K562 (cell line): Measurements from ENCODE around the gene SHANK2. TPM values are rescaled to one million over a fixed set of nuclear protein-coding genes. Genes with fewer than 3 reads are reported as not detected.

Source experiments
- ATAC-seq: fragments of 200-7000 bp; cut with Tn5 transposase; 3 replicates; pipeline ENCODE4 v1.9.1; 2020; ENCODE audit warnings: moderate library complexity
- BruUV-seq: library from RNA; stranded (reverse); fragments of 400-500 nt; replicated peaks from 2 replicates; lab custom pipeline; 2021; lab: Mats Ljungman, UMichigan
- CTCF ChIA-PET: fragments of 300-600 bp; formaldehyde crosslinking; extraction: SDS; loops from one replicate; lab custom pipeline; 2021; ENCODE audit warnings: low intra/inter-chr PET ratio; lab: Yijun Ruan, JAX
- POLR2A ChIA-PET: fragments of 300-600, 350-650 bp; sonication (Branson Sonifier 250); formaldehyde crosslinking; extraction: SDS; loops from one replicate; lab custom pipeline; 2021; ENCODE audit warnings: antibody characterized with exemption, inconsistent platforms; lab: Yijun Ruan, JAX
- DNase-seq, 4 experiments: peaks; one replicate each; pipeline versions ENCODE4 v3.0.0 to v3.0.0-alpha.2; 2011 to 2018; ENCODE audit warnings: low spot score in 3 of 4, mixed read lengths in 3 of 4; ENCODE audit errors: extremely low read depth in 1 of 4
- FAIRE-seq: peaks from 2 replicates; lab custom pipeline; 2011; peaks lifted over from hg19 to GRCh38; lab: Jason Lieb, UNC
- H2AFZ ChIP-seq: 2 replicates; pipeline ENCODE4 v1.6.0; 2011; ENCODE audit warnings: low read depth, low read length, control low read depth, inconsistent platforms
- H3K27ac ChIP-seq: fragments of 200-600 bp; 3 replicates; pipeline ENCODE4 v1.8.0; 2011; ENCODE audit warnings: low read depth, mild to moderate bottlenecking, control low read depth, inconsistent platforms, low read length, moderate library complexity, mixed read lengths; ENCODE audit errors: extremely low read depth
- H3K27me3 ChIP-seq, 2 experiments: fragments of 300-600 bp in 1 of 2; 2 replicates in 1 of 2; 3 replicates in 1 of 2; pipeline versions ENCODE4 v1.6.0 to v1.8.0; 2011; ENCODE audit warnings: inconsistent platforms in 2 of 2, low read length in 2 of 2, mild to moderate bottlenecking in 1 of 2, mixed read lengths in 1 of 2, moderate library complexity in 1 of 2; ENCODE audit not compliant: control insufficient read depth in 2 of 2, insufficient read depth in 2 of 2
- H3K36me3 ChIP-seq: fragments of 300-600 bp; 3 replicates; pipeline ENCODE4 v1.8.0; 2011; ENCODE audit warnings: mild to moderate bottlenecking, low read length, inconsistent platforms; ENCODE audit not compliant: control insufficient read depth, insufficient read depth
- H3K4me1 ChIP-seq, 2 experiments: fragments of 200-600 bp in 1 of 2; replicated peaks in 1 of 2; 2 replicates in 1 of 2; 3 replicates in 1 of 2; pipeline versions ENCODE4 v1.5.1 to v1.8.0; 2011; ENCODE audit warnings: inconsistent platforms in 2 of 2, low read length in 2 of 2, mild to moderate bottlenecking in 1 of 2, mixed read lengths in 1 of 2, moderate library complexity in 1 of 2; ENCODE audit not compliant: control insufficient read depth in 2 of 2, insufficient read depth in 2 of 2
- H3K4me2 ChIP-seq: 2 replicates; pipeline ENCODE4 v1.6.1; 2011; ENCODE audit warnings: low read length, control low read depth, inconsistent platforms, mixed read lengths; ENCODE audit not compliant: insufficient read depth
- H3K4me3 ChIP-seq: fragments of 200-600 bp; sonication (generic), shearing (Covaris generic); 2 replicates; pipeline ENCODE4 v1.5.1; 2016; ENCODE audit warnings: control low read depth, inconsistent platforms
- H3K79me2 ChIP-seq: fragments of 200-600 bp; 3 replicates; pipeline ENCODE4 v1.8.0; 2011; ENCODE audit warnings: low read length, inconsistent platforms; ENCODE audit not compliant: control insufficient read depth, insufficient read depth
- H3K9ac ChIP-seq, 2 experiments: 2 replicates each; pipeline versions ENCODE4 v1.6.0 to v1.6.1; 2011; ENCODE audit warnings: low read depth in 2 of 2, low read length in 2 of 2, control low read depth in 1 of 2, inconsistent platforms in 1 of 2, mild to moderate bottlenecking in 1 of 2, mixed read lengths in 1 of 2; ENCODE audit not compliant: insufficient read depth in 1 of 2
- H3K9me1 ChIP-seq: one replicate; pipeline ENCODE4 v1.6.0; 2011; ENCODE audit warnings: inconsistent platforms, mild to moderate bottlenecking, low read length, moderate library complexity; ENCODE audit not compliant: control insufficient read depth, insufficient read depth
- H3K9me3 ChIP-seq: replicated peaks from 2 replicates; pipeline ENCODE4 v1.5.1; 2011; ENCODE audit warnings: low read depth, low read length, inconsistent platforms; ENCODE audit not compliant: control insufficient read depth, insufficient read depth
- H4K20me1 ChIP-seq: replicated peaks from 2 replicates; pipeline ENCODE4 v1.6.1; 2011; ENCODE audit warnings: low read length, inconsistent platforms, mixed read lengths; ENCODE audit not compliant: control insufficient read depth, insufficient read depth
- CHD1 ChIP-seq: fragments of 200-600 bp; sonication (generic); IDR thresholded peaks from one replicate; pipeline ENCODE4 v1.6.1; 2012; ENCODE audit warnings: mild to moderate bottlenecking, moderate library complexity, low read length, inconsistent platforms
- CREB5 ChIP-seq: fragments of 250-450 bp; sonication (Bioruptor Pico); IDR thresholded peaks from 2 replicates; pipeline ENCODE4 v1.5.0; 2020; ENCODE audit warnings: mild to moderate bottlenecking
- CSDE1 ChIP-seq, 2 experiments: fragments of 450-650 bp; IDR thresholded peaks; 2 replicates each; pipeline ENCODE4 v1.6.1; 2016; ENCODE audit warnings: mild to moderate bottlenecking in 1 of 2
- CTBP1 ChIP-seq: fragments of 450-650 bp; IDR thresholded peaks from 2 replicates; pipeline ENCODE4 v1.6.1; 2016; ENCODE audit warnings: borderline replicate concordance
- HDAC2 ChIP-seq: fragments of 450-650 bp; IDR thresholded peaks from 2 replicates; pipeline ENCODE4 v1.6.1; 2016; ENCODE audit warnings: mild to moderate bottlenecking
- HEY1 ChIP-seq: fragments of 250-450 bp; sonication (Bioruptor Pico); IDR thresholded peaks from 2 replicates; pipeline ENCODE4 v1.5.0; 2020; ENCODE audit warnings: mild to moderate bottlenecking, moderate library complexity, borderline replicate concordance
- MTF1 ChIP-seq: fragments of 250-450 bp; sonication (Bioruptor Pico); IDR thresholded peaks from 2 replicates; pipeline ENCODE4 v1.9.0; 2021; ENCODE audit warnings: moderate library complexity, mild to moderate bottlenecking, inconsistent platforms, borderline replicate concordance
- MYC ChIP-seq, 2 experiments: fragments of 250-450 bp in 1 of 2; sonication (Bioruptor Pico) in 1 of 2; IDR thresholded peaks; 2 replicates each; pipeline versions ENCODE4 v1.5.1 to v1.6.1; 2012 to 2021; ENCODE audit warnings: low read depth in 2 of 2, borderline replicate concordance in 1 of 2, improper control_type of control experiment in 1 of 2, low read length in 1 of 2, mild to moderate bottlenecking in 1 of 2, moderate library complexity in 1 of 2
- PKNOX1 ChIP-seq: fragments of 450-650 bp; IDR thresholded peaks from 2 replicates; pipeline ENCODE4 v1.6.1; 2016
- RBM15 ChIP-seq: fragments of 200-400 bp; formaldehyde crosslinking; IDR thresholded peaks from 2 replicates; pipeline ENCODE4 v1.6.1; 2018; ENCODE audit warnings: mild to moderate bottlenecking, low read length, moderate library complexity; ENCODE audit not compliant: insufficient read depth
- SAFB2 ChIP-seq: fragments of 200-400 bp; formaldehyde crosslinking; IDR thresholded peaks from 2 replicates; pipeline ENCODE4 v1.6.1; 2018; ENCODE audit warnings: borderline replicate concordance, low read length, low read depth, moderate library complexity; ENCODE audit not compliant: severe bottlenecking
- SMC3 ChIP-seq: conservative IDR thresholded peaks from 2 replicates; pipeline ENCODE4 v1.6.1; 2011; ENCODE audit warnings: low read depth, low read length, improper control_type of control experiment; ENCODE audit not compliant: insufficient read depth
- SRF ChIP-seq, 2 experiments: fragments of 250-450, 450-650 bp in 1 of 2; sonication (Bioruptor Pico) in 1 of 2; sonication (generic) in 1 of 2; formaldehyde crosslinking; IDR thresholded peaks; 2 replicates each; pipeline versions ENCODE4 v1.5.0 to v1.5.1; 2020 to 2022; ENCODE audit warnings: mild to moderate bottlenecking in 1 of 2, missing genetic modification reagents in 1 of 2
- USF1 ChIP-seq: sonication (generic); formaldehyde crosslinking; IDR thresholded peaks from 2 replicates; pipeline ENCODE4 v1.9.0; 2022; ENCODE audit warnings: mild to moderate bottlenecking, missing genetic modification reagents
- ZFPM2 ChIP-seq: fragments of 250-450 bp; sonication (Bioruptor Pico); IDR thresholded peaks from 2 replicates; pipeline ENCODE4 v1.5.1; 2022; ENCODE audit warnings: mild to moderate bottlenecking
- ZNF146 ChIP-seq: IDR thresholded peaks from one replicate; pipeline ENCODE4 v1.6.1; 2018; ENCODE audit warnings: missing compliant biosample characterization; ENCODE audit not compliant: unreplicated experiment
- ZNF274 ChIP-seq: IDR thresholded peaks from 2 replicates; pipeline ENCODE4 v1.6.1; 2011; ENCODE audit warnings: low read depth, mild to moderate bottlenecking, low read length, moderate library complexity, borderline replicate concordance
- ZNF766 ChIP-seq: fragments of 200-800 bp; sonication (Bioruptor generic); conservative IDR thresholded peaks from 2 replicates; pipeline ENCODE4 v1.6.1; 2016; ENCODE audit warnings: missing genetic modification characterization, missing compliant biosample characterization
- WGBS: fragments of 100-300 bp; shearing (Covaris generic); methylation state at CpG from one replicate; pipeline ENCODE4 v1.1.6; 2016; ENCODE audit warnings: low coverage, mixed read lengths; ENCODE audit not compliant: insufficient coverage; ENCODE audit errors: missing lambda C conversion rate; 5-methylcytosine and 5-hydroxymethylcytosine counted together
- in situ Hi-C: fragments of 300-500 bp; cut with MboI; formaldehyde crosslinking; loops from 4 replicates; pipeline ENCODE4 v1.15.0; 2018; ENCODE audit warnings: inconsistent platforms, mixed read lengths
- intact Hi-C: fragments of 100-400 bp; cut with micrococcal nuclease; formaldehyde crosslinking; loops from 2 replicates; pipeline ENCODE4 v1.14.2; 2022
- polyA plus RNA-seq, 8 experiments: library from polyadenylated mRNA; depleted of rRNA in 4 of 8; stranded (reverse) in 5 of 8; unstranded in 3 of 8; fragments of >200 nt; fragmentation: Nextera tagmentation in 2 of 8; fragmentation: Illumina TruSeq in 1 of 8; extraction: Ambion mirVana in 2 of 8; extraction: Trizol in 1 of 8; gene quantifications; 2 replicates each; pipeline versions ENCODE4 v1.2.1 to v1.2.3, GENCODE V29; 2011 to 2014; ENCODE audit warnings: inconsistent platforms in 1 of 8, missing spikeins in 1 of 8
- total RNA-seq, 7 experiments: library from RNA; depleted of rRNA in 6 of 7; stranded (reverse); fragments of >200 nt in 6 of 7; fragmentation: Illumina TruSeq in 2 of 7; extraction: Trizol in 2 of 7; gene quantifications; 2 replicates each; pipeline versions ENCODE4 v1.2.1 to v1.2.3, GENCODE V29; 2011 to 2021; ENCODE audit warnings: low replicate concordance in 1 of 7

SHANK2 gene
- total and polyA plus RNA-seq, 9 of the 15 experiments (the other 6 are each of a cell fraction or from before 2014, with no cell fraction given): 0.04 to 0.07 TPM; not detected in 7

- no peaks in the 10 kb centered on the region for H3K4me1 ChIP-seq
- no peak overlapping the region for H2AFZ ChIP-seq
- H3K36me3 ChIP-seq: no peaks in the 10 kb centered on the region
- BruUV-seq: no TSS peak
- no peaks in the 10 kb centered on the region for H3K9me1 ChIP-seq
- intact Hi-C loops (no loop called here), in situ Hi-C loops (no loop called here)
- POLR2A ChIA-PET: no interaction called here
- H4K20me1 ChIP-seq: peaks cover 6% of the 10 kb centered on the region; the same call in 1 of the 2 replicates
- no peaks in the 10 kb centered on the region for H3K79me2 ChIP-seq
- WGBS: 0% methylated on average over 7 of the region's 10 CpGs
- peaks cover 0 to 14% of the 10 kb centered on the region in 2 experiments; a peak in 3 of 5 replicates for H3K27me3 ChIP-seq
- DNase-seq: no peak
- H3K4me3 ChIP-seq: no peak overlapping the region
- no peak for ATAC-seq
- CTCF ChIA-PET: no interaction called here
- no peak overlapping the region for H3K27ac ChIP-seq
- H3K9me3 ChIP-seq: no peaks in the 10 kb centered on the region
- no peak overlapping the region for H3K9ac ChIP-seq
- no peak overlapping the region for H3K4me2 ChIP-seq
- FAIRE-seq: no peak
- TF ChIP-seq HDAC2 (no peak), CTBP1 (no peak), SMC3 (no peak), ZNF146 (no peak), CHD1 (no peak), PKNOX1 (no peak), MTF1 (CRISPR knock-in tag) (no peak), MYC (IDR thresholded peaks at IDR 0.05; ENCODE audit: low read depth, low read length) (no peak), MYC (CRISPR knock-in tag; IDR thresholded peaks at IDR 0.05; ENCODE audit: borderline replicate concordance, low read depth) (no peak), ZNF274 (no peak), ZFPM2 (CRISPR knock-in tag) (no peak), RBM15 (no peak), HEY1 (CRISPR knock-in tag) (no peak), CSDE1 (IDR thresholded peaks at IDR 0.05) (no peak), ZNF766 (CRISPR knock-in tag) (no peak), SAFB2 (no peak), SRF (CRISPR knock-in tag; IDR thresholded peaks at IDR 0.05) (no peak), USF1 (CRISPR knock-in tag) (no peak), CREB5 (CRISPR knock-in tag) (no peak)
These were observed 39.4 kb downstream of the SHANK2 start for GRCh38 chr11:71212871-71213559.
